ENCODE results near the gene OPCML. TPM values are rescaled to one million over a fixed set of nuclear protein-coding genes. Genes with fewer than 3 reads are reported as not detected.
A peak's percentile ranks its signal among the peaks of the same experiment; 100 is the strongest.

The OPCML gene
- total RNA-seq, 1 experiment from 2014 or later = not detected

- no TSS peak for BruUV-seq (replicated peaks)
- Mint-ChIP-seq H3K4me1 (ENCODE audit: low read depth, unreplicated experiment) (no peaks in the 10 kb centered on the region), H3K27me3 (ENCODE audit: insufficient read depth, unreplicated experiment) (peaks cover 6% of the 10 kb centered on the region), H3K9me3 (ENCODE audit: unreplicated experiment) (no peaks in the 10 kb centered on the region), H3K4me3 (ENCODE audit: unreplicated experiment) (no peak overlapping the region), H3K36me3 (ENCODE audit: insufficient read depth, unreplicated experiment) (no peaks in the 10 kb centered on the region), H3K27ac (ENCODE audit: unreplicated experiment) (no peak overlapping the region)
- Histone ChIP-seq H3K9me3 (no peaks in the 10 kb centered on the region), H3K27me3 (replicated peaks; ENCODE audit: control insufficient read depth, insufficient read depth, low read length) (no peaks in the 10 kb centered on the region), H3K36me3 (ENCODE audit: control insufficient read depth, insufficient read depth, low read length) (no peaks in the 10 kb centered on the region), H3K4me1 (no peaks in the 10 kb centered on the region), H3K4me3 (ENCODE audit: low read depth, low read length) (no peak overlapping the region)
- POLR2A ChIA-PET = no interaction called here
- DNase-seq = peak; percentile 40 to 57
- intact Hi-C loops (cut with micrococcal nuclease; ENCODE audit: unreplicated experiment) = no loop called here
- TF ChIP-seq CTCF (IDR thresholded peaks at IDR 0.05; ENCODE audit: insufficient read depth in 1 of 2, low read depth in 1 of 2, low read length in 1 of 2, severe bottlenecking in 1 of 2, unreplicated experiment in 1 of 2) = peak in 1 of 2 experiments; percentile 10
- CTCF ChIA-PET = no interaction called here
These were observed 674.1 kb downstream of the OPCML start for GRCh38 chr11:132858223-132858622.

GRCh38 chr11:132856032-132856431 lies 676.3 kb downstream of the OPCML start:
- Histone ChIP-seq H3K9me3 (no peaks in the 10 kb centered on the region), H3K4me3 (ENCODE audit: low read depth, low read length) (no peak overlapping the region), H3K36me3 (ENCODE audit: control insufficient read depth, insufficient read depth, low read length) (no peaks in the 10 kb centered on the region), H3K4me1 (no peaks in the 10 kb centered on the region), H3K27me3 (replicated peaks; ENCODE audit: control insufficient read depth, insufficient read depth, low read length) (no peaks in the 10 kb centered on the region)
- peaks cover 10% of the 10 kb centered on the region for H3K27me3 Mint-ChIP-seq (ENCODE audit: insufficient read depth, unreplicated experiment)
- H3K9me3 Mint-ChIP-seq (ENCODE audit: unreplicated experiment) = no peaks in the 10 kb centered on the region
- no peaks in the 10 kb centered on the region for H3K4me1 Mint-ChIP-seq (ENCODE audit: low read depth, unreplicated experiment)
- intact Hi-C loops (cut with micrococcal nuclease; ENCODE audit: unreplicated experiment) = no loop called here
- no peak overlapping the region for H3K4me3 Mint-ChIP-seq (ENCODE audit: unreplicated experiment)
- DNase-seq = no peak
- no peak overlapping the region for H3K27ac Mint-ChIP-seq (ENCODE audit: unreplicated experiment)
- no TSS peak for BruUV-seq (replicated peaks)
- ChIA-PET CTCF (no interaction called here), POLR2A (no interaction called here)
- no peaks in the 10 kb centered on the region for H3K36me3 Mint-ChIP-seq (ENCODE audit: insufficient read depth, unreplicated experiment)
- no peak for TF ChIP-seq CTCF (IDR thresholded peaks at IDR 0.05; ENCODE audit: insufficient read depth in 1 of 2, low read depth in 1 of 2, low read length in 1 of 2, severe bottlenecking in 1 of 2, unreplicated experiment in 1 of 2)

GRCh38 chr11:132855516-132855915 lies 676.8 kb downstream of the OPCML start:
- Mint-ChIP-seq H3K36me3 (ENCODE audit: insufficient read depth, unreplicated experiment) (no peaks in the 10 kb centered on the region), H3K27me3 (ENCODE audit: insufficient read depth, unreplicated experiment) (peaks cover 10% of the 10 kb centered on the region), H3K27ac (ENCODE audit: unreplicated experiment) (no peak overlapping the region), H3K4me3 (ENCODE audit: unreplicated experiment) (no peak overlapping the region), H3K4me1 (ENCODE audit: low read depth, unreplicated experiment) (no peaks in the 10 kb centered on the region), H3K9me3 (ENCODE audit: unreplicated experiment) (no peaks in the 10 kb centered on the region)
- intact Hi-C loops (cut with micrococcal nuclease; ENCODE audit: unreplicated experiment) = no loop called here
- H3K4me1 ChIP-seq = no peaks in the 10 kb centered on the region
- no peaks in the 10 kb centered on the region for H3K9me3 ChIP-seq
- ChIA-PET CTCF (interaction anchor here (0.6 kb wide), 1 partner anchor 71 kb away, joined by 3 read pairs; no protein-coding TSS in a partner anchor), POLR2A (no interaction called here)
- DNase-seq = no peak
- no peaks in the 10 kb centered on the region for H3K27me3 ChIP-seq (replicated peaks; ENCODE audit: control insufficient read depth, insufficient read depth, low read length)
- no peak overlapping the region for H3K4me3 ChIP-seq (ENCODE audit: low read depth, low read length)
- no TSS peak for BruUV-seq (replicated peaks)
- no peaks in the 10 kb centered on the region for H3K36me3 ChIP-seq (ENCODE audit: control insufficient read depth, insufficient read depth, low read length)
- TF ChIP-seq CTCF (IDR thresholded peaks at IDR 0.05; ENCODE audit: insufficient read depth in 1 of 2, low read depth in 1 of 2, low read length in 1 of 2, severe bottlenecking in 1 of 2, unreplicated experiment in 1 of 2) = no peak
